AG09319 (cell line): ENCODE results near the gene IARS1.
A peak's percentile ranks its signal among the peaks of the same experiment; 100 is the strongest.

Experiments used
- DNase-seq: peaks from one replicate; pipeline ENCODE4 v3.0.0-alpha.2; 2010; ENCODE audit warnings: low read depth; ENCODE audit errors: extremely low read depth
- TF ChIP-seq, protein P1 (sequence below): IDR thresholded peaks from 2 replicates; pipeline ENCODE4 v1.5.1; 2011; ENCODE audit warnings: low read depth, mild to moderate bottlenecking, inconsistent platforms, low read length, moderate library complexity

IARS1 gene

DNA sequence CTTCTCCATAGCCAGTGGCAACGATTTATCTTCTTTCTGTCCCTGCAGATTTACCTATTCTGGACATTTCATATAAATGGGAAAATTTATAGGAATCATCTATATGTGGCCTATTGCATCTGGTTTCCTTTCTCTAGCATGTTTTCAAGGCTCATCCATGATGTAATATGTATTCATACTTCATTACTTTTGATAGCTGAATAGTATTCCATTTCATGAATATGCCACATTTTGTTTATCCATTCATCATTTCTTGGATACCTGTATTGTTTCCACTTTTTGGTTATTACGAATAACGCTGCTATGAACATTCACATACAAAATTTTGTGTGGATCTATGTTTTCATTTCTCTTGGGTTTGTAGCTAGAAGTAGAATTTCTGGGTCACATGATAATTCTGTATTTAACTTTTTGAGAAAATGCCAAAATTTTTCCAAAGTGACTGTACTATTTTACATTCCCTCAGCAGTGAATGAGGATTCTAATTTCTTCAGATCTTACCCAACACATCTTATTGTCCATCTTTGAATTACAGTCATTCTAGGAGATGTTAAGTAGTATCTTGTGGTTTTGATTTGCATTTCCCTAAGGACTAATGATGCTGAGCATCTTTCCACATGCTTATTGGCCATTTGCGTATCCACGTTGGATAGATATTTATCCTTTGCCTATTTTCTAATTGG is 3.6 kb downstream of the IARS1 start:
- TF ChIP-seq, protein P1, sequence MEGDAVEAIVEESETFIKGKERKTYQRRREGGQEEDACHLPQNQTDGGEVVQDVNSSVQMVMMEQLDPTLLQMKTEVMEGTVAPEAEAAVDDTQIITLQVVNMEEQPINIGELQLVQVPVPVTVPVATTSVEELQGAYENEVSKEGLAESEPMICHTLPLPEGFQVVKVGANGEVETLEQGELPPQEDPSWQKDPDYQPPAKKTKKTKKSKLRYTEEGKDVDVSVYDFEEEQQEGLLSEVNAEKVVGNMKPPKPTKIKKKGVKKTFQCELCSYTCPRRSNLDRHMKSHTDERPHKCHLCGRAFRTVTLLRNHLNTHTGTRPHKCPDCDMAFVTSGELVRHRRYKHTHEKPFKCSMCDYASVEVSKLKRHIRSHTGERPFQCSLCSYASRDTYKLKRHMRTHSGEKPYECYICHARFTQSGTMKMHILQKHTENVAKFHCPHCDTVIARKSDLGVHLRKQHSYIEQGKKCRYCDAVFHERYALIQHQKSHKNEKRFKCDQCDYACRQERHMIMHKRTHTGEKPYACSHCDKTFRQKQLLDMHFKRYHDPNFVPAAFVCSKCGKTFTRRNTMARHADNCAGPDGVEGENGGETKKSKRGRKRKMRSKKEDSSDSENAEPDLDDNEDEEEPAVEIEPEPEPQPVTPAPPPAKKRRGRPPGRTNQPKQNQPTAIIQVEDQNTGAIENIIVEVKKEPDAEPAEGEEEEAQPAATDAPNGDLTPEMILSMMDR = no peak
- DNase-seq = no peak

DNA sequence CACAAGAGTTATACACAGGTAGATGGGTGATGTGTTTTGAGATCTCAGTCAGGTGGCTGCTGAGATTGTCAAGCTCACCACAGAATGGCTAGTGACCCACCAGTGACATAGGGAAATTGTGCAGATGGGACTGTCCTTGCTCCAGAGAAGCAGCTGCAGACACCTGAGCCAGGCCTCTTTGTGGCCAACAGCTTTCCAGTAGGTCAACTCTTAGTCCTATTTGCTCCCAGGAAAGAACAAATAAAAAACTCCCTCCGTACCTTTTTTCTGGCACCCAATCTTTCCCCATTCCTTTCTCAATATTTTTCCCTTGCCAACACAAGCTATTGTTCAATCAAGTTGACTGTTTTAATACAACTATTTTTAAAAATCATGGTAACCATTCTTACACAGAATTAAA is 14.2 kb downstream of the IARS1 start:
- DNase-seq = no peak
- TF ChIP-seq, protein P1 = no peak

DNA sequence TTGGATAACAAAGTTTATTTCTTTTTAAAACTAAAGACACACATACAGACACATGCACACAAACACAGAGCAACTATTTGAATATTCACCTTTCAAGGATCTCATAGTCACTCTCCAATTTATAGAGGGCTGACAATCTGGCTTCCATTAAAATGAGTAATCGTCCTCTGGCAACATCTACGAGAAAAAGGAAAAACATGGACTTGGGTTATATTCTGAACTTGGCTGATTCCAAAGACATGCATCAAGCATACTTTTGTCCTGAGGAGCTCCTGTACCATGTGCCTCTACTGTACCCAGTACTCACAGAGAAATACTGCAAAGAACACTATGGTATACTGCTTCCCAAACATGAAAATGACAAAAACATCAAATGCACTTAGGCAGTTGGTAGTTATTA is 15.4 kb downstream of the IARS1 start:
- TF ChIP-seq, protein P1 = no peak

DNA sequence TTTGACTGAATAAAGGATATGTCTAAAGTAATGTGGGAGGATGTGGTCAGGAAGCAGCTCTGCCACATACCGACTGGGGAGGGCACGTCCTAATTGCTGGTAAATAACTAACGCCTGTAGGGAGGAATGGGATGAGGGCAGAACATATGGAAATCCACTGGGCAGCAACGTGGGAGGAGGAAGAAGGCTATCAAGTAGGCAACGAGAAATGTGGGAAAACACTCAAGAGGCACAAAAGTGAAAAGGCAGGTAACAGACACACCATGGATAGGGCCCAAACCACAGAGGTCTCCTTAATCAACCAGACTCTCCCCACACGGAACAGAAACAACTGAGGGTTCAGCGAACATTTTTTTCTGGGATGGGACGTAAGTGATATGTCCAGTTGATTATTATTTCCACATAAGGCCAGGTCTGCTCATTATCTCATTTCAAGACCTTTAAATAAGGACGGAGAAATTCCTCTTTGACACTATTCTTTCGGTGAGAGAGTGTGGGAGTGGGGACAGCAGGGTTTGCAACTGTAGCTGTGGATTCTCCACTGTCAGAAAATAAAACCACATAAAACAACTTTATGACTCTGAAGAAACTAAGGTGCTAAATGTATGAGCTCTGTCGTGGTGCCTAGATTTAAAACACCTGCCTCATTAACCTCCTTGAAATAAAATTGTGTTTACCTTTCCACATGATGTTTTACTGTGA is 17.0 kb downstream of the IARS1 start:
- no peak for DNase-seq
- TF ChIP-seq, protein P1 = no peak

More for the DNA sequence above, 15.4 kb downstream of the IARS1 start:
- peak; percentile 38 for DNase-seq

DNA sequence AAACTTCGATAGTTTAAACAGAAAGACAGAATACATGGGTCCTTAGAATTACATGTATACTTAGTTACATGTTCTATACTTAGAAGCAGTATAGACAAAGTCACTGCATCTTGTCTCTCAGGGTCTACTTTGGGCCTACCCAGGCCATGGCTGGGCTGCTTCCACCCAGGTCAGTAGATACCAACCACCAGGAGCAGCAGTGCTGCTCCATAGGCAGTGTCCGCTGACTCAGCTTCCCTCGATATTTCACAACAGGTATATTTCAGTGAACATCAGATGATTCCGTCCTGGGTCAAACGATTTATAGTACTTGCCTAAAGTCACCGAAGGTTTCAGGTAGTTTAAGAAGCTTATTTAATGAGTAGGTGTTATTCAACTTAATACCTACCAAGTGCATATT is 18.0 kb downstream of the IARS1 start:
- TF ChIP-seq, protein P1 = no peak
- no peak for DNase-seq

DNA sequence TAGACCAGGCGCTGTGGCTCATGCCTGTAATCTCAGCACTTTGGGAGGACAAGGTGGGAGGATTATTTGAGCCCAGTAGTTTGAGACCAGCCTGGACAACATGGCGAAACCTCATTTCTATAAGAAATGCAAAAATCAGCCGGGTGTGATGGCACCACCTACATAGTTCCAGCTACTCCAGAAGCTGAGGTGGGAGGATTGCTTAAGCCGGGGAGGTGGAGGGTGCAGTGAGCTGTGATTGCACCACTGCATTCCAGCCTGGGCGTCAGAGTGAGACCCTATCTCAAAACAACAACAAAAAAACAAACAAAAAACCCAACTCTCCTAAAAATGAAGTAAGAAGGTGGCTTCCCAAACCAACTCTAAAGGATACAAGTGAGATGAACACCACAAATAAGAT is 23.0 kb downstream of the IARS1 start:
- DNase-seq = no peak
- TF ChIP-seq, protein P1 = no peak

DNA sequence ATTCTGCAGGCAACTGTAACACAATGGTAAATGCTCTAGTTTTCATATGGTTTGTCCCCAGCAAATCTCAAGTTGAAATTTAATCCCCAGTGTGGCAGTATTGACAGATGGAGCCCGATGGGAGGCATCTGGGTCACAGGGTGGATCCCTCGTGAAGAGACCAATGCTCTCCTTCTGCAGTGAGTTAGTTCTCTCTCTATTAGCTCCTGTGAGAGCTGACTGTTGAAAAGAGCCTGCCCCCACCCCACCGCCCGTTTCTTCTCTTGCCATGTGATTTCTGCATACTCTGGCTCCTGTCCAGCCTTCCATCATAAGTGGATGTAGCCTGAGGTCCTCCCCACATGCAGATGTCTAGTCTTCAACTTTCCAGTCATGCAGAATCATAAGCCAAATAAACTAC is 27.0 kb downstream of the IARS1 start:
- TF ChIP-seq, protein P1 = no peak
- DNase-seq = no peak
